ENCODE results near the gene GPHA2. TPM values are rescaled to one million over a fixed set of nuclear protein-coding genes. Genes with fewer than 3 reads are reported as not detected.

Gene GPHA2
- total RNA-seq, 4 donors from 2014 or later = not detected

GRCh38 chr11:64903291-64903833 is 32.3 kb downstream of the GPHA2 start:
- TF ChIP-seq, protein P1, sequence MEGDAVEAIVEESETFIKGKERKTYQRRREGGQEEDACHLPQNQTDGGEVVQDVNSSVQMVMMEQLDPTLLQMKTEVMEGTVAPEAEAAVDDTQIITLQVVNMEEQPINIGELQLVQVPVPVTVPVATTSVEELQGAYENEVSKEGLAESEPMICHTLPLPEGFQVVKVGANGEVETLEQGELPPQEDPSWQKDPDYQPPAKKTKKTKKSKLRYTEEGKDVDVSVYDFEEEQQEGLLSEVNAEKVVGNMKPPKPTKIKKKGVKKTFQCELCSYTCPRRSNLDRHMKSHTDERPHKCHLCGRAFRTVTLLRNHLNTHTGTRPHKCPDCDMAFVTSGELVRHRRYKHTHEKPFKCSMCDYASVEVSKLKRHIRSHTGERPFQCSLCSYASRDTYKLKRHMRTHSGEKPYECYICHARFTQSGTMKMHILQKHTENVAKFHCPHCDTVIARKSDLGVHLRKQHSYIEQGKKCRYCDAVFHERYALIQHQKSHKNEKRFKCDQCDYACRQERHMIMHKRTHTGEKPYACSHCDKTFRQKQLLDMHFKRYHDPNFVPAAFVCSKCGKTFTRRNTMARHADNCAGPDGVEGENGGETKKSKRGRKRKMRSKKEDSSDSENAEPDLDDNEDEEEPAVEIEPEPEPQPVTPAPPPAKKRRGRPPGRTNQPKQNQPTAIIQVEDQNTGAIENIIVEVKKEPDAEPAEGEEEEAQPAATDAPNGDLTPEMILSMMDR (IDR thresholded peaks at IDR 0.05) = no peak
- TF ChIP-seq POLR2A (IDR thresholded peaks at IDR 0.05) = no peak
- H3K27me3 ChIP-seq = no peaks in the 10 kb centered on the region
- DNase-seq = no peak
- no peaks in the 10 kb centered on the region for H3K9me3 ChIP-seq
- H3K4me1 ChIP-seq = no peaks in the 10 kb centered on the region
- no peak overlapping the region for H3K4me3 ChIP-seq
- intact Hi-C loops (cut with DNase I; ENCODE audit: low total_unique reads) = no loop called here
- no peak overlapping the region for H3K27ac ChIP-seq
- no peaks in the 10 kb centered on the region for H3K36me3 ChIP-seq

DNA sequence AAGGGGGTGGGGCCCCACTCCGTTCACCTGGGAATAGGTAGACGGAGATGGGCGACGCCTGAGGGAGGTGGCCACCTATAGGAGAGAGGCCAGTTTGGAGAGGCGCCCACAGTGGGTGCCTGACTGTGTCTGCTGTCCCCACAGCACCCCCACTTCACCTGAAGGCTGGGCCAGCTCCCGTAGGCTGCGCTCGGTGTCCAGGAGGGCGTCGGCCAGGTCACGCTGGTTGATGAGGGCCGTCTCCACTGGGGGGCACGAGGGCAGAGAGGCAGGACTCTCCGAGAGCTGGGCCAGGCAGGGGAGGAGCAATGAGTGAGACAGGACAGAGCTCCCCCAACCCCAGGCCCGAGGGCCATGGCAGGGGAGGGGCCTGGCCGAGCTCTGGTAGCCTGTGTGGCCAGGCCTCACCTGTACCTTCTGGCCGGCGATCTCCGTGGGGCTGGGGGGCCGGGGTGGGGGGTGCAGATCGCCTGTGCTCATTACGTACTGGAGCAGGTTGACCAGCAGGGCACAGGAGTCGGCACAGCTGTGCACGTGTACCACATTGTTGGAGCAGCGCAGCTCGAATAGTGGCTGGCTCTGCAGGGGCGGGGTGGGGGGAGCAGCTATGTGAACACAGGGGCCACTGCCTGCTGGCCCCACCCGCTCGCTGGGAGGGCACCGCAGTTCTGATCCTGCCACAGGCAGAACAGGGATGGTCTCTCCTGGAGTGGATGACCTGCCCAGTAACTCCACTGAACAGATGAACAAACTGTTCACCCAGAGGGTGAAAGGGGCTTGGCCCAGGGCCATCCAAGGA is 33.4 kb downstream of the GPHA2 start:
- no peak for DNase-seq
- intact Hi-C loops (cut with DNase I; ENCODE audit: low total_unique reads) = no loop called here
- Histone ChIP-seq H3K4me3 (no peak overlapping the region), H3K27me3 (no peaks in the 10 kb centered on the region), H3K36me3 (no peaks in the 10 kb centered on the region), H3K9me3 (no peaks in the 10 kb centered on the region), H3K27ac (no peak overlapping the region), H3K4me1 (no peaks in the 10 kb centered on the region)
- TF ChIP-seq, protein P1 (IDR thresholded peaks at IDR 0.05) = no peak
- no peak for TF ChIP-seq POLR2A (IDR thresholded peaks at IDR 0.05)

DNA sequence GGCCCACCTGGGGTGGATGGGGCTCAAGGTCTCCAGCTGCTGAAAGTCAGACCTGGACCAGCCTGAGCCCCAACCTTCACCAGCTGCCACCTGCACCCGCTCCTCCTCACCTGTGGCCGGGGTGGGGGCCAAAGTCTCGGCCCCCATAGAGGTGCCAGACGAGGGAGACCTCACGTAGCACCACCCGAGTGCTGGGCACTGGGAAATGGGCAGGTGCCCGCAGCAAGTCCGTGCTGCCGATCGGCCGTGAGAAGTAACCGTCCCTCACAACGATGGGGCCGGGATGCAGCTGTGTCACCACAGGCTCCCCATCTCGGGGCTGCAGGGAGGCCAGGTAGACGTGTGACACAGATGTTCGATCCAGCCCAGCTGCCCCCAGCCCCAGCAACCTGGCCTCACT is 34.9 kb downstream of the GPHA2 start:
- intact Hi-C loops (cut with DNase I; ENCODE audit: low total_unique reads) = no loop called here
- Histone ChIP-seq H3K9me3 (no peaks in the 10 kb centered on the region), H3K4me3 (no peak overlapping the region), H3K27ac (no peak overlapping the region), H3K36me3 (no peaks in the 10 kb centered on the region), H3K27me3 (no peaks in the 10 kb centered on the region), H3K4me1 (no peaks in the 10 kb centered on the region)
- DNase-seq = no peak
- TF ChIP-seq POLR2A (IDR thresholded peaks at IDR 0.05) = no peak
- TF ChIP-seq, protein P1 (IDR thresholded peaks at IDR 0.05) = no peak

GRCh38 chr11:64900263-64900678 is 35.4 kb downstream of the GPHA2 start:
- Histone ChIP-seq H3K27me3 (no peaks in the 10 kb centered on the region), H3K27ac (no peak overlapping the region), H3K4me3 (no peak overlapping the region), H3K9me3 (no peaks in the 10 kb centered on the region), H3K4me1 (no peaks in the 10 kb centered on the region), H3K36me3 (no peaks in the 10 kb centered on the region)
- no peak for TF ChIP-seq POLR2A (IDR thresholded peaks at IDR 0.05)
- TF ChIP-seq, protein P1 (IDR thresholded peaks at IDR 0.05) = no peak
- DNase-seq = no peak
- intact Hi-C loops (cut with DNase I; ENCODE audit: low total_unique reads) = no loop called here

DNA sequence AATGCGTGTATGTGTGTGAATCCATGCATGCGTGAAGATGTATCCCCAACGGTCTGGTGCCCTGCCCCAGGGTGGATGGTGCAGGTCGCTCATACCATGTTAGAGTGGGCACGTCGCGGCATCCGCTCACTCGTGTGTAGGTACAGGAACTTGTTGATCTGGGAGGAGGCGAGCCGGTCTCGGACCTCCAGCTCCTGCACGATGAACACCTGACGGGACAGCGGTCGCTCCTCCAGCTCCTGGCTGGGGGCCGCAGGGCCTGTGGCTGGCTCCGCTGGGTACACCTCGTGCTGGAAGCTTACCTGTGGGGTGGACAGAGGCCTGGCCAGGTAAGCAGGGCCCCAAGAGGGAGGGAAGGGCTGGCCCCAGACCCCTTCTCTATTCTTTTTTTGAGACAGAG is 37.2 kb downstream of the GPHA2 start:
- no peaks in the 10 kb centered on the region for H3K36me3 ChIP-seq
- no peak overlapping the region for H3K4me3 ChIP-seq
- TF ChIP-seq, protein P1 (IDR thresholded peaks at IDR 0.05) = no peak
- TF ChIP-seq POLR2A (IDR thresholded peaks at IDR 0.05) = no peak
- H3K9me3 ChIP-seq = no peaks in the 10 kb centered on the region
- no peaks in the 10 kb centered on the region for H3K27me3 ChIP-seq
- no peak overlapping the region for H3K27ac ChIP-seq
- intact Hi-C loops (cut with DNase I; ENCODE audit: low total_unique reads) = no loop called here
- DNase-seq = no peak
- H3K4me1 ChIP-seq = no peaks in the 10 kb centered on the region

Data from uterus (tissue), 4 donors.